C4-2B (cell line): ENCODE results near the gene CD83.

ENCODE experiments used
- ZFX ChIP-seq: fragments of 450-650 bp; IDR thresholded peaks from 2 replicates; pipeline ENCODE4 v1.6.1; 2017
- TF ChIP-seq, protein P1 (sequence below): fragments of 450-650 bp; conservative IDR thresholded peaks from 2 replicates; pipeline ENCODE4 v1.5.1; 2017; ENCODE audit warnings: mild to moderate bottlenecking

DNA sequence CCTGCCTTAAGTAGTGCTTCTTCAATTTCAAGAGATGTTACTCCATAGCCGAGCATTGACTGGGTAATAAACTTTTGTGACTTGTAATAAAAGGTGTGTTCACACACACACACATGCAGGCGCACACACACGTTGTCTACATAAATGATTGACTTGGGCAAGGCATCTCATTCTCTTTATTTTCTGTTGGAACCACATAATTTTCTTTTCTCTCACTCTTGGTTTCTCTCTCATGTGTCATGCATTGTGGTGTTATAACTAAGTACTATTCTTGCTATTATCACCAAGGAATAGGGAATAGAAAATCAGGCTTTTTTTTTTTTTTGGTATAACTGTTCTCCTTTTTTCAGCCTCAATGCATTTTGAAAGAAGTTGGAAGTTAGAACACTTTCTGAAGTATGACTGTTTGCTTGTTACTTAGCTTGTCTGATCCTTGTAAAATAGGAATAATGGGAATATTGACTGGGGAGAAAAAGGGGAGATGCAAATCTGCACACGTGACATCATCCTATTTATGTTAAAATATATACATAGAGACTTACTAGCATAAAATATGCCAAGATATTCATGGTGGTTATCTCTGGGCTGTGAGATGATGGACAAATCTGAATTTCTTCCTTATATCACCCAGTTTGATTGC lies 26.1 kb upstream of the CD83 start:
- TF ChIP-seq, protein P1, sequence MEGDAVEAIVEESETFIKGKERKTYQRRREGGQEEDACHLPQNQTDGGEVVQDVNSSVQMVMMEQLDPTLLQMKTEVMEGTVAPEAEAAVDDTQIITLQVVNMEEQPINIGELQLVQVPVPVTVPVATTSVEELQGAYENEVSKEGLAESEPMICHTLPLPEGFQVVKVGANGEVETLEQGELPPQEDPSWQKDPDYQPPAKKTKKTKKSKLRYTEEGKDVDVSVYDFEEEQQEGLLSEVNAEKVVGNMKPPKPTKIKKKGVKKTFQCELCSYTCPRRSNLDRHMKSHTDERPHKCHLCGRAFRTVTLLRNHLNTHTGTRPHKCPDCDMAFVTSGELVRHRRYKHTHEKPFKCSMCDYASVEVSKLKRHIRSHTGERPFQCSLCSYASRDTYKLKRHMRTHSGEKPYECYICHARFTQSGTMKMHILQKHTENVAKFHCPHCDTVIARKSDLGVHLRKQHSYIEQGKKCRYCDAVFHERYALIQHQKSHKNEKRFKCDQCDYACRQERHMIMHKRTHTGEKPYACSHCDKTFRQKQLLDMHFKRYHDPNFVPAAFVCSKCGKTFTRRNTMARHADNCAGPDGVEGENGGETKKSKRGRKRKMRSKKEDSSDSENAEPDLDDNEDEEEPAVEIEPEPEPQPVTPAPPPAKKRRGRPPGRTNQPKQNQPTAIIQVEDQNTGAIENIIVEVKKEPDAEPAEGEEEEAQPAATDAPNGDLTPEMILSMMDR = no peak
- no peak for TF ChIP-seq ZFX
